ENCODE results near the gene ARHGAP24.

Gene ARHGAP24

DNA sequence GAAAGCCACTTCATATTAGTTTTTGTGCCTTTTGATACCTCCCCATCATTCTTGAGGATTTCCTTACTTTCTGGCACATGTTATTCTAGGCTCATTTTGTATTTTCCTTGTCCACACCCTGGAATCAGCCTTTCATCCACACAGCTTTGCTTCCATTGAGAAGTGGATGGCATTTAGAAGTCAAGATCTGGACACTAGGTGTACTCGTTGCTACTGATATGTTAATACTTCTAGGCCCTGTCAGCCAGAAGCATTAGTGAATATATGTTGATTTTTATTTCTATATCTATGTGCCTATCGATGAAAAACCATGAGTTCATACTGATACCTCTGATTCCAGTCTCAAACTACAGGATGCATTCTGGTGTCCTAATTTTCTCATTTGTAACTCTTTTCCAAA lies 73.2 kb downstream of the ARHGAP24 start:
- DNase-seq = no peak
- no peak overlapping the region for H2AFZ ChIP-seq (ENCODE audit: insufficient read depth, low read length, poor library complexity)
- no peaks in the 10 kb centered on the region for H3K79me2 ChIP-seq (ENCODE audit: control insufficient read depth, insufficient read depth, low read length, poor library complexity)
- H2AK5ac ChIP-seq (ENCODE audit: low read length) = no peak overlapping the region
- H4K8ac ChIP-seq (ENCODE audit: low read depth, low read length) = no peak overlapping the region
- no peak overlapping the region for H3K4me2 ChIP-seq (ENCODE audit: low read length)
- no peak overlapping the region for H3K14ac ChIP-seq (ENCODE audit: low read length)
- no peaks in the 10 kb centered on the region for H3K79me1 ChIP-seq (ENCODE audit: low read length)
- no peak overlapping the region for H3K23ac ChIP-seq (ENCODE audit: low read length)
- H2BK5ac ChIP-seq (ENCODE audit: low read depth, low read length, poor library complexity) = no peak overlapping the region
- no peaks in the 10 kb centered on the region for H3K27me3 ChIP-seq (ENCODE audit: insufficient read depth, low read length)
- H4K91ac ChIP-seq (ENCODE audit: low read depth, low read length) = no peak overlapping the region
- H3K27ac ChIP-seq (ENCODE audit: low read depth, low read length) = no peak overlapping the region
- no peak overlapping the region for H2BK12ac ChIP-seq (ENCODE audit: low read length)
- H3K4me1 ChIP-seq (ENCODE audit: control insufficient read depth in 1 of 2, insufficient read depth in 2 of 2, low read length in 2 of 2) = no peaks in the 10 kb centered on the region
- H3K18ac ChIP-seq (ENCODE audit: low read length) = no peak overlapping the region
- H3K36me3 ChIP-seq (ENCODE audit: control insufficient read depth in 1 of 2, insufficient read depth in 2 of 2, low read length in 2 of 2) = no peaks in the 10 kb centered on the region
- no peak overlapping the region for H3K4ac ChIP-seq (ENCODE audit: low read depth, low read length)
- no CpG with 5 or more reads among the region's 2 CpGs for whole genome bisulfite sequencing (ENCODE audit: extremely low coverage, insufficient coverage, insufficient read length)
- H3K9me3 ChIP-seq (ENCODE audit: insufficient read depth, low read depth, low read length) = no peaks in the 10 kb centered on the region
- no peak overlapping the region for H3K4me3 ChIP-seq (ENCODE audit: low read depth, low read length)
- H2BK120ac ChIP-seq (ENCODE audit: insufficient read depth, low read length, poor library complexity) = no peak overlapping the region
- no peak overlapping the region for H3K9ac ChIP-seq (ENCODE audit: low read length)
- H4K12ac ChIP-seq (ENCODE audit: low read depth, low read length) = no peak overlapping the region

DNA sequence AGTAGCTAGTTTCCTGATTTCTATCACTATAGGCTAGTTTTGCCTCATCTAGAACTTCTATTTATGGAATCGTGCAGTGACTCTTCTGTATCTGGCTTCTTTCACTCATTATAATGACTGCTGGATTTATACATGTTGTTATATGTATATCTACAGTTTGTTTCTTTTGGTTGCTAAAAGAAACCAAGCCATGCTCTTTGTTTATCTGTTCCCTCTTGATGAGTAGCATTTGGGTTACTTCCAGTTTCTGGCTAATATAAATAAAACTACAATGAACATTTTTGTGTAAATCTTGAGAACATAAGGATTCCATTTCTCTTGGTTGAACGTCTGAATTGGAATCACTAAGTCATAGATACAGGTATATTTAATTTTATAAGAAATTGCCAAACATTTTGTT lies 73.9 kb downstream of the ARHGAP24 start:
- Histone ChIP-seq H4K91ac (ENCODE audit: low read depth, low read length) (no peak overlapping the region), H3K14ac (ENCODE audit: low read length) (no peak overlapping the region), H3K4me2 (ENCODE audit: low read length) (no peak overlapping the region), H3K18ac (ENCODE audit: low read length) (no peak overlapping the region), H4K8ac (ENCODE audit: low read depth, low read length) (no peak overlapping the region), H2AFZ (ENCODE audit: insufficient read depth, low read length, poor library complexity) (no peak overlapping the region), H3K79me2 (ENCODE audit: control insufficient read depth, insufficient read depth, low read length, poor library complexity) (no peaks in the 10 kb centered on the region), H4K12ac (ENCODE audit: low read depth, low read length) (no peak overlapping the region), H2BK120ac (ENCODE audit: insufficient read depth, low read length, poor library complexity) (no peak overlapping the region), H3K9ac (ENCODE audit: low read length) (no peak overlapping the region), H3K36me3 (ENCODE audit: control insufficient read depth in 1 of 2, insufficient read depth in 2 of 2, low read length in 2 of 2) (no peaks in the 10 kb centered on the region), H2BK12ac (ENCODE audit: low read length) (no peak overlapping the region), H2BK5ac (ENCODE audit: low read depth, low read length, poor library complexity) (no peak overlapping the region), H3K79me1 (ENCODE audit: low read length) (no peaks in the 10 kb centered on the region), H2AK5ac (ENCODE audit: low read length) (no peak overlapping the region), H3K4me3 (ENCODE audit: low read depth, low read length) (no peak overlapping the region), H3K4me1 (ENCODE audit: control insufficient read depth in 1 of 2, insufficient read depth in 2 of 2, low read length in 2 of 2) (no peaks in the 10 kb centered on the region), H3K4ac (ENCODE audit: low read depth, low read length) (no peak overlapping the region), H3K27me3 (ENCODE audit: insufficient read depth, low read length) (no peaks in the 10 kb centered on the region), H3K27ac (ENCODE audit: low read depth, low read length) (no peak overlapping the region), H3K9me3 (ENCODE audit: insufficient read depth, low read depth, low read length) (no peaks in the 10 kb centered on the region), H3K23ac (ENCODE audit: low read length) (no peak overlapping the region)
- no CpG with 5 or more reads among the region's 2 CpGs for WGBS (ENCODE audit: extremely low coverage, insufficient coverage, insufficient read length)
- no peak for DNase-seq

DNA sequence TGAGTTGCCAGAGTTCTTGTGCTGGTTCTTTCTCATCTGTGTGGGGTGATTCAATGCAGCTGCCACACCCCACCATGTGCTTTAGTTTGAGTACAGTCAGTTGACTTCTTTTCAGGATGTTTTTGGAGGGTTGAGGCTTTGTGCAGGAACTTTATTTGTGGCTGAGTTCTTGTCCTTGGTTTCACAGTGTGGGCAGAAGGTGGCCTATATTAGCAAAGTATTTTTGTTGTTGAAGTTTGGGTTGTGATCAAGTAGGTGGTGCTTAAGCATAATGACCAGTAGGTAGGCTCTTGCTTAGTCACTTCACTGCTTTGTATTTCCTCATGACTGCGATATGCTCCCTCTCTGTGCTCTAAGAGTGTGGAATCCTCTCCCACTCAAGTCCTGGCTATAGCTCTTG lies 80.3 kb downstream of the ARHGAP24 start:
- no peak overlapping the region for H3K27ac ChIP-seq (ENCODE audit: low read depth, low read length)
- H2BK120ac ChIP-seq (ENCODE audit: insufficient read depth, low read length, poor library complexity) = no peak overlapping the region
- H3K79me2 ChIP-seq (ENCODE audit: control insufficient read depth, insufficient read depth, low read length, poor library complexity) = no peaks in the 10 kb centered on the region
- H2BK12ac ChIP-seq (ENCODE audit: low read length) = no peak overlapping the region
- H2AFZ ChIP-seq (ENCODE audit: insufficient read depth, low read length, poor library complexity) = no peak overlapping the region
- no peaks in the 10 kb centered on the region for H3K79me1 ChIP-seq (ENCODE audit: low read length)
- H2AK5ac ChIP-seq (ENCODE audit: low read length) = no peak overlapping the region
- H4K8ac ChIP-seq (ENCODE audit: low read depth, low read length) = no peak overlapping the region
- H3K9ac ChIP-seq (ENCODE audit: low read length) = no peak overlapping the region
- H3K4ac ChIP-seq (ENCODE audit: low read depth, low read length) = peak overlapping the region; percentile 4
- H3K14ac ChIP-seq (ENCODE audit: low read length) = no peak overlapping the region
- no peaks in the 10 kb centered on the region for H3K36me3 ChIP-seq (ENCODE audit: control insufficient read depth in 1 of 2, insufficient read depth in 2 of 2, low read length in 2 of 2)
- H3K18ac ChIP-seq (ENCODE audit: low read length) = no peak overlapping the region
- H3K4me3 ChIP-seq (ENCODE audit: low read depth, low read length) = no peak overlapping the region
- no peak overlapping the region for H3K4me2 ChIP-seq (ENCODE audit: low read length)
- H4K12ac ChIP-seq (ENCODE audit: low read depth, low read length) = no peak overlapping the region
- H3K27me3 ChIP-seq (ENCODE audit: insufficient read depth, low read length) = no peaks in the 10 kb centered on the region
- H3K4me1 ChIP-seq (ENCODE audit: control insufficient read depth in 1 of 2, insufficient read depth in 2 of 2, low read length in 2 of 2) = peaks cover 0 to 5% of the 10 kb centered on the region in 2 experiments
- no peak overlapping the region for H2BK5ac ChIP-seq (ENCODE audit: low read depth, low read length, poor library complexity)
- WGBS (ENCODE audit: extremely low coverage, insufficient coverage, insufficient read length) = no CpG with 5 or more reads among the region's 1 CpG
- H3K23ac ChIP-seq (ENCODE audit: low read length) = no peak overlapping the region
- DNase-seq = no peak
- no peak overlapping the region for H4K91ac ChIP-seq (ENCODE audit: low read depth, low read length)
- H3K9me3 ChIP-seq (ENCODE audit: insufficient read depth, low read depth, low read length) = peaks cover 2% of the 10 kb centered on the region

DNA sequence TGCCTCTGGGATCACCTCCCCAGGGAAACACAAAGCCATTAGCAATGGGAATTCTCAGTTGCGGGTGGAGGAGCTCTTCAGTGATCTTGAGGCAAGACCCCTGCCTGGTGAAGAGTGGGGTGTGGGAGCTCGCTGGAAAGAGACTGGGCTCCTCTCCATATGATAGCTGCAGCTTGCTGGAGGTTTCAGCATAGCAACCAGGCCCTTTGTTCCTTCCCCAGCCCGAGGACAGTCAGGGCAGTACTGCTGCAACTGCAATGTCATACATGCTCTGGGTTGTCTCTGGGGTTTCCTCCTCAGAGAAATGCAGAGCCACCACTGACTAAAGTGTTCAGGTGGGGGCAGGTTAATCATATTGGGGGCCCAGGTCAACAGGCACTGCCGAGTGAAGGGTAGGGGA lies 81.3 kb downstream of the ARHGAP24 start:
- WGBS (ENCODE audit: extremely low coverage, insufficient coverage, insufficient read length) = no CpG with 5 or more reads among the region's 4 CpGs
- H2BK120ac ChIP-seq (ENCODE audit: insufficient read depth, low read length, poor library complexity) = no peak overlapping the region
- H3K14ac ChIP-seq (ENCODE audit: low read length) = no peak overlapping the region
- H4K91ac ChIP-seq (ENCODE audit: low read depth, low read length) = no peak overlapping the region
- H3K27ac ChIP-seq (ENCODE audit: low read depth, low read length) = no peak overlapping the region
- no peaks in the 10 kb centered on the region for H3K79me2 ChIP-seq (ENCODE audit: control insufficient read depth, insufficient read depth, low read length, poor library complexity)
- H3K4ac ChIP-seq (ENCODE audit: low read depth, low read length) = no peak overlapping the region
- H3K36me3 ChIP-seq (ENCODE audit: control insufficient read depth in 1 of 2, insufficient read depth in 2 of 2, low read length in 2 of 2) = no peaks in the 10 kb centered on the region
- no peak for DNase-seq
- no peak overlapping the region for H3K4me3 ChIP-seq (ENCODE audit: low read depth, low read length)
- H3K79me1 ChIP-seq (ENCODE audit: low read length) = no peaks in the 10 kb centered on the region
- no peak overlapping the region for H3K4me2 ChIP-seq (ENCODE audit: low read length)
- peaks cover 0 to 5% of the 10 kb centered on the region in 2 experiments for H3K4me1 ChIP-seq (ENCODE audit: control insufficient read depth in 1 of 2, insufficient read depth in 2 of 2, low read length in 2 of 2)
- H2BK12ac ChIP-seq (ENCODE audit: low read length) = no peak overlapping the region
- peaks cover 2% of the 10 kb centered on the region for H3K9me3 ChIP-seq (ENCODE audit: insufficient read depth, low read depth, low read length)
- H2BK5ac ChIP-seq (ENCODE audit: low read depth, low read length, poor library complexity) = no peak overlapping the region
- no peak overlapping the region for H3K23ac ChIP-seq (ENCODE audit: low read length)
- no peaks in the 10 kb centered on the region for H3K27me3 ChIP-seq (ENCODE audit: insufficient read depth, low read length)
- no peak overlapping the region for H2AFZ ChIP-seq (ENCODE audit: insufficient read depth, low read length, poor library complexity)
- H4K12ac ChIP-seq (ENCODE audit: low read depth, low read length) = no peak overlapping the region
- no peak overlapping the region for H3K18ac ChIP-seq (ENCODE audit: low read length)
- H2AK5ac ChIP-seq (ENCODE audit: low read length) = no peak overlapping the region
- no peak overlapping the region for H4K8ac ChIP-seq (ENCODE audit: low read depth, low read length)
- H3K9ac ChIP-seq (ENCODE audit: low read length) = no peak overlapping the region
